Stimulated activated CD8-positive, alpha-beta memory T cell treated with anti-CD3 and anti-CD28 coated beads, Interleukin-2, amount 100 ng/mL, for 1 hour (primary cell): Measurements from ENCODE around the gene PLAAT5.

Source experiments
- DNase-seq, 2 donors: peaks; one replicate each; pipeline ENCODE4 v3.0.0-alpha.2; 2020; ENCODE audit warnings: low read depth in 2 of 2

The PLAAT5 gene

DNA sequence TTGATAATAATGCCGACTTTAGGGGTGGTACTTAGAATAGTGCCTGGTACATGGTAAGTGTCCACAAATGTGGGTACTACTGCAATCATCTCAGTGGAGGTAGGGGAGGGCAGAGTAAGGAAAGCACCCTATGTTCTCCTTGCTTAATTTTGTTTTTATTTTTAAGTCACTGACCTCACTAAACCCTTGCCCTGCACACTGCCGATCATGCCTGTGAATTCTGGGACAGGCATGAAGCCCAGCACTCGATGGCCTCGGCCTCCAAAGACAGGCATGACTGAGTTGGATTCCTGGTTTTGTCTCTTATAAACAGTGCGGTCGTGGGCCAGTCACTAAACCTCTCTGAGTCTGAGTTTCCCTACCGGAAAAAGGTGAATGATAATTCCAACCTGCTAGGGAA is 21.8 kb upstream of the PLAAT5 start:
- no peak for DNase-seq

DNA sequence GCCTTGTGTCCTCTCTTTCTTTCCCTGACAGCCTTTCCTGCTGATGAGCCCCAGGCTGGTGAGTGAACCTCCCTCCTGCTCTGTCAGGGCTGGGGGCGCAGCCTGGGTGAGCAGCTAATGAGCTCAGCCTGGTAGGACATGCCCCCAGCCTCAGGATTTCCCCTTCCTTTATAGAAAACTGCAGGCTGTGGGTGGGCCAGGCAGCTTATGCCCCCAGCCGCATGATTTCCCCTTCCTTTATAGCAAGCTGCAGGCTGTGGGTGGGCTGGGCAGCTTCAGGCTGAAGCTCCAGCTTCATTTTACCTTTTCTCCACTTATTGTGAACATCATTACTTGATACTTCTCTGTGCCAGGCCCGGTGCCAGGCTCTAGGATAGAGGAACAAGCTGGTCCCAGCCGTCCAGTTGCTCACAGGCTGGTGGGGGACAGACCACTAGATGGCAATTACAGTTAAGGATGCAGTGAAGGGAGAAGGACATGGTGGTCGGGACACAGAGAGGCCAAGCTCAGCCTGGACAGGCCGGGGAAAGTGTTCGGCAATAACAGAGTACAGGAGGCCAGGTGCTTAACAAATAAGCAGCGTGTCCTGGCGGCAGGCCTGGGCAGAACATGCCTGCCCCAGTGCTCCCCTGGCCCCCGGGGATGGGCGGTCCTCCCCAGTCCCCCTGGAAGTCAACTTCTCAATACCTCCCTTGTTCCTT is 20.2 kb upstream of the PLAAT5 start:
- no peak for DNase-seq

DNA sequence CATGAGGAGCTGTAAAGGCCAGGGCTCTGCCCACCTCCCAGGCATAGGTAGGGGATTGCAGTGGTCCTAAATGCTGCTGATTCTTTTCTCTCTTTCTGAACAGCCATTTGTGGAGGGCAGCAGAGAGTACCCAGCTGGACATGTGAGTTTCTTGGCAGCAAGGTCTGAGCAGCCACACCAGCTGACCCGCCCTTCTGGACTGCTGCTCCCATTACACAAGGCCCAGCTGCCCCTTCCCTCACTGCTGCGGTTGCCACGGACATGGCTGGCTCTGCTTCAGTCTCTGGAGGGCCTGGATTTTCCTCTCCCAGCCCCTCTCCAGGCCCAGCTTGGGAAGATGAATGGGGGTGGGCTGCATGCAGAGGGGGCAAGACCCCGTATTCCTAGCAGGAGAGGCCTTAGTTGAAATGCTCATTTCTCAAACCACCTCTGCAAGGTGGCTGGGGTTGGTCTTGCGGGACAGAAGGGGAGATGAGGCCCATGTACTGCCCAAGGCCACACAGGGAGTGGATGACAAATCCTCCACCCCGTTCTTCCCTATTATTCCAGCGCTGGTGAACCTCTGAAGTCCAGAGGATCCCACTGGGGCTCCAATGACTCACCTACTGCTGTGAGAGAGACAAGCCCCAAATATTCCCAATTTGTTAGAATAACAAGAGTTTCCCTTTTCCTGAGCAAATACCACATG is 19.5 kb upstream of the PLAAT5 start:
- no peak for DNase-seq

DNA sequence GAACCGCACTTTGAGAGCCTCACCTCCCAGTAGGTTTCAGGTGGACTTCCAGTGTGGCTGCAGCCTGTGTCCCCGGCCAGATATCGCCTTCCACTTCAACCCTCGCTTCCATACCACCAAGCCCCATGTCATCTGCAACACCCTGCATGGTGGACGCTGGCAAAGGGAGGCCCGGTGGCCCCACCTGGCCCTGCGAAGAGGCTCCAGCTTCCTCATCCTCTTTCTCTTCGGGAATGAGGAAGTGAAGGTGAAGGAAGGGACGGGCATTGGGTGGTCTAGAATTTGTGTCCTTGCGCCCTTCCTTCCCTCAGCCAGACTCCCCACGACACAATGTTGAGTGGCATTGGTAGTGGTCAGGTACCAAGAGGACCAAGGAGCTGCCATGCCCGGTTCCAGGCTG is 17.8 kb upstream of the PLAAT5 start:
- no peak for DNase-seq

DNA sequence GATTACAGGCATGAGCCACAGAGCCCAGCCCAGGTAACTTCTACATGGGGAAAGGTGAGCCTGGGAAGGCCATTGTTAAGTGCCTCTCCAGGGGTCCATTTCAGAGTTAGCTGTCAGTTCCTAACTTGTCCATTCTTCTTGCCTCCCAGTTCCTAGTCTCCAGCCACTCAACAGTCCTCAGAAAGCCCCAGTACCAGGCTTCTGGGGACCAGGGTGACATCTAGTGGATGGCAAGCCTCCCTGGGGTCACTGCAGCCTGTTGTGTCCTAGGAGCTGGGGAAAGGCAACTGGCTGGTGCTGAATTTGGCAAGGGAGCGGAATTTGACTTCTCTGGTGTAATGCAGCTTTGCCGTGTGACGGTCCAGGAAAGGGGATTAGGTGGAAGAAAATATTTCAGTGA is 17.0 kb upstream of the PLAAT5 start:
- DNase-seq, result no peak

DNA sequence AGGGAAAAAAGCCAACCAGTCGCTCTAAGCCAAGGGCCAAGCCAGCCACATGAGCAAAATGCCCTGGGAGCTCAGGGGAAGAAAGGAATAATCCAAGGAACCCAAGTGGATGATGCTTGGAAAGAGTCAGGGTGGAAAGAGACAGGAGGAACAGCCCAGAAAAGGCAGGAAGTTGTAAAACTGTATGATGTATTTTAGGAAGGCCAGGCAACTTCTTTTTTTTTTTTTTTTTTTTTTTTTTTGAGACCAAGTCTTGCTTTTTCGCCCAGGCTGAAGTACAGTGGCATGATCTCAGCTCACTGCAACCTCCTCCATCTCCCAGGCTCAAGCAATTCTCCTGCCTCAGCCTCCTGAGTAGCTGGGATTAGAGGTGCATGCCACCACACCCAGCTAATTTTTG is 16.5 kb upstream of the PLAAT5 start:
- no peak for DNase-seq

DNA sequence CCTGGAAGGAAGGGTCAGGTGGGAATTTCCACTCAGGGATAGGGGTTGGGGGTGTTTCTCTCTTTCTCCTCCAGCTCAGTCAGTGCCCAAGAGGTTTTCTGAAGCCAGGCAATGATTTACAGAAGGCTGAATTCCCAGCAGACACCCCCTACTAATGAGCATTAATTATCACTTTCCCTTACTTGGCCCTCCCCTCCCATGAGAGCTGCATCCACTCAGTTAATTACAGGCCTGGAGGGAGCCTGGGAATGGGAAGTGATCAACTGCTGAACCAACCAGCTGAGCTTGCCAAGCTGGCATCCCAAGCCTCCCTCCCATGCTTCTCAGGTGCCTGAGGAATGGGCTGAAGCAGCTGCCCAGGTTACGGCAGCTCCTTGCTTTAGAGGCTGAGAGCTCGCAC is 15.9 kb upstream of the PLAAT5 start:
- no peak for DNase-seq

DNA sequence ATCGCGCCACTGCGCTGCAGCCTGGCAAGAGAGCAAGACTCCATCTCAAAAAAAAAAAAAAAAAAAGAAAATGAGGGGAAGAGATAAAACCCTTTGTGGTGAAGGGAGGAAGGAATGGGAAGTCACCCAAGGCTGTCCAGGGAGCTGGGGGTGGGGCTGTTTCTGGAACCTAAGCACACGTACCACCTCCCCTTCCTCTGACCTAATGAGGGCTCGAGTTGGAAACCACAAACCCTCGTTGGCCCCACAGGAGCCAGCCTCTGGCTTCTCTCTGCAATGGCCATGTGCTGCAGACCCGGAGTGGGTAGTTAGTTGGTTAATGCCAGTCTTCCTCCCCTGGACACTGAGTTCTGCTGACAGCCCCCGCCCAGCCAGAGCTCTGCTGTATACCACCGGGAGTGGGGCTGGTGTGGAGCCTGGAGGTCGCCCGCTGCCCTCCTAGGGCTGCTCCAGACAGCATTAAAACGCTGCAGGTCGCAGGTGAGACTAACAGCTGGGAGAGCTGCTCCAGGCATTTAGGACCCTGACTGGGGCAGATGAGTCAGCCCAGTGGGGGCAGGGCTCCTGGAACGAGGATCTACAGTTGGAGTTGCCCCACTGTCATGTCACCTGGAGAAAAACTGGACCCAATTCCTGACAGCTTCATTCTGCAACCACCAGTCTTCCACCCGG is 15.0 kb upstream of the PLAAT5 start, which contains the start of gene LGALS12:
Gene LGALS12, plus strand, starts transcription at position 228 of the 672 bp plus-strand sequence. Its CDS starts 375 bp downstream, at position 603.
- no peak for DNase-seq

DNA sequence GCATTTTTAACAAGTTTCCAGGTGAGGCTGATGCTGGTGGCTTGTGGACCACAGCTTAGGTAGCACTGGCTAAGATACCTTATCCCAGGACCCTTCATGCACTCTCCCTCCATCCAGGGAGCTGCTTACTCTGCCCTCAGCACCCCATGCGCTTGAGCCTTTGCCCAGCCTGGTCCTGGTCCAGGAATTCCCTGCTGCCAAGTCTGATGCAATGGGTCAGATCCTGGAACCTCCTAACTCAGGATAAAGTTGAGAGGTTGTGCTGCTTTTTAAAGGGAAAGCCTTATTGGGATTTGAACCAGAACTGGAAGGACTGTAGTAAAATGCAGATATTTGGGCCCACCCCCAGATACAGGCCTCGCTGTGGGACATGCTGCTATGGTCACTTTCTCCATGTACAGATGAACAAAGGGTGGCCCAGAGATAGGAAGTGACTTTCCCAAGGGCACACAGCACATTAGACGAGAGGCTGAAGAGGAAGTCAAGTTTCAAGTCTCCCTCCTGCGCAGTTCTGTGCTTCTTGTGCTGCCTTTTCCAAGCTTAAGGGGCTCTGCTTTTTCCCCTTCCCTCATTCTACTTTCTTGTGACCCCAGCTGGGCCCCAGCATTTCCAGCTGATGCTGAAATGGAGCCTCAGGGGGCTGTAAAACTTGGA is 14.1 kb upstream of the PLAAT5 start:
- DNase-seq, result no peak

DNA sequence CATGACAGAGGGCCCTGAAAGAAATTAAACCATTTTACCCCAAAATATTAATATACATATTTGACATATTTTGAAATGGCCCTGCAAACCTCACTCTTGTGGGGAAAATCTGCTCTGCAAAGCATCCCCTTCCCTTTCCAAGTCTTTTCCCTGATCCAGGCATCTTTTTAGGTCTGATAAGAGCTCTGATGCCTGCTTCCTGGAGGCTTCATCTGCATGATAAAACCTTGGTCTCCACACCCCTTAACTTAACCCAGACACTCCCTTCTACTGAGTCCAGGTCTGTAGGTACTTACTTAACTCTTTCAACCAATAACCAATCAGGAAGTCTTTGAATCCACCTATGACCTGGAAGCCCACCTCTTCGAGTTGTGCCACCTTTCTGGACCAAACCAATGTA is 13.1 kb upstream of the PLAAT5 start:
- no peak for DNase-seq

DNA sequence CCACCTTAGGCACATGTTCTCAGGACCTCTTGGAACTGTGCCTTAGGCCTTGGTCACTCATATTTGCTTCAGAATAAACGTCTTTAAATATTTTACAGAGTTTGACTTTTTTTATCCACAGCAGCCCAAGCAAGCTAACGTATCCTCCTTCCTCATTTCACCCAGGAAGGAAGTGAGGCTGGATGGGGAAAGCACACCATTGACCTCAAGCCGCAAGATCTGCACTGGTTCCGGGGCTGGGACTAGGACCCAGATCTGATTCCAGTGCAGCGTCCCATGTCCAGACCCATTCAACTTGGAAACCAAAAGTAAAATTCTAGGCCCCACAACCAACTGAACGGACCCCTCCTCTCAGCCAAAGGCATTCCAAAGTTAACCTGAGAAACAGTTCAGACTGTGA is 12.5 kb upstream of the PLAAT5 start:
- no peak for DNase-seq

DNA sequence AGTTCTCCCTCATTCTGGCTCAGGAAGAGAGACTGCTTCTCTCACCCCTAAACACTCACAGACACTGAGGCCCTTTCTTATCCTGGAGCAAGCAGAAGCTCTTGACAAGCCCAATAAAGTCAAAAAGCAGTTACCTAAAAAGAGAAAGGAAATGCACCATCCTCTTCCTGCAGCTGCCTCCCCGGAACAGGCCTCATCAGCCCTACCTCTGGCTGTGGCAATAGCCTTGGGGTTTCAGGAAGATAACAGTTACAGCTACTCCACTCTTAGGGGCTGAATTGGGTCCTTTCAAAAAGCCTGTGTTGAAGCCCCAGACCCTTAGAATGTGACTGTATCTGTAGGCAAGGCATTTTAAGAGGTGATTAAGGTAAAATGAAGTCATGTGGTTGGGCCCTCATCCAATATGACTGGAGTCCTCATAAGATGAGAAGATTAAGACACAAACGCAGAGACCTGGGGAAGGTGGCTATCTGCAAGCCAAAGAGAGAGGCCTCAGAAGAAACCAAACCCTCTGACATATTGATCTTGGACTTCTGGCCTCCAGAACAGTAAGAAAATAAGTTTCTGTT is 11.4 kb upstream of the PLAAT5 start:
- no peak for DNase-seq

DNA sequence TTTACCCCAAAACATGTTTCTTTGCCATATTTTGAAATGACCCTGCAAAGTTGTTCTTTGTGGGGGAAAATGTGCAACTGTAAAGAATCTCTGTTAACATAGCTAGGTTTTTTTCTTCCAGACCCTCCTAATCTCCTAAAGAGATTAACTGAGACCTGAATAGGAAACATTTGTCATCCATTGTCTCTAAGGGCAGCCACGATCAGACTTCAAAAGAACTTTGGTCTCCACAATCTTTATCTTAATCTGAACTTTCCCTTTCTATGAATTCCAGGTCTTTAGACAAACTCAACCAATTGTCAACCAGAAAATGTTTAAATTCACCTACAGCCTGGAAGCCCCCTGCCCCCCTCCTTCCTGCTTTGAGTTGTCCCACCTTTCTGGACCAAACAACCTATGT is 10.3 kb upstream of the PLAAT5 start:
- DNase-seq, result no peak

DNA sequence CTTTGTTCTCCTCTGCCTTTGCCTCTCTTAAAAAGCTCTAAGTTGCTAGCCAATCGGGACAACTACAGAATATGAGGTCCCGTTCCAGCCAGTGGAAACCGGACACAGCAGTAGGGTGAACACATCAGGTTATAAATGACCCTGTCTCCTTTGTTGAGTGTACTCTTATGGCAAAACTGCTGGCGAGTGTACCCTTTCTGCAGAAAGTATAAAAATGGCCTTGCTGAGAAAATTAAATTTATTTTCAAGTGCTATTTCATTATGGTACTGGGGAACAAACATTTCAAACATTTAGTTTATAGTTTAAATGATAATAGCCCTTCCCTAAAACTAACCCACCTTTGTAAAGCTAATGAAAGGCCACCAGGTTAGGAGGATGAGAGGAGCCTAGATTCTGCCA is 8.9 kb upstream of the PLAAT5 start:
- DNase-seq, result no peak

DNA sequence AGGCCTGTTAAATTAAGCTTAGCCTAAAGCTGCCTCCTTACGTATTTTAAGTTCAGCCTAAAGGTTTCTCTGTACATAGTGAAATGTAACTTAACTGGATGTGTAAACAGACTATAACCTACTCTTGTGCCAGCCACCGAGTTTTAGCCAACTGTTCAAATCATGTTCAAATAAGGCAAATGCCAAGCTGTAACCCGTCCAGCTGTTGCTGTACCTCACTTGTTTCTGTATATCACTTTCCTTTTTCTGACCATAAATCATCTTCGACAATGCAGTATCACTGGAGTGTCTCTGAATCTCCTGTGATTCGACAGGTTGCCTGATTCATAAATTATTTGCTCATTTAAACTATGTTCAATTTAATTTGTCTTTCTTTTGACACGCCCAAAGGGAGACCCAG is 4.0 kb upstream of the PLAAT5 start:
- no peak for DNase-seq

DNA sequence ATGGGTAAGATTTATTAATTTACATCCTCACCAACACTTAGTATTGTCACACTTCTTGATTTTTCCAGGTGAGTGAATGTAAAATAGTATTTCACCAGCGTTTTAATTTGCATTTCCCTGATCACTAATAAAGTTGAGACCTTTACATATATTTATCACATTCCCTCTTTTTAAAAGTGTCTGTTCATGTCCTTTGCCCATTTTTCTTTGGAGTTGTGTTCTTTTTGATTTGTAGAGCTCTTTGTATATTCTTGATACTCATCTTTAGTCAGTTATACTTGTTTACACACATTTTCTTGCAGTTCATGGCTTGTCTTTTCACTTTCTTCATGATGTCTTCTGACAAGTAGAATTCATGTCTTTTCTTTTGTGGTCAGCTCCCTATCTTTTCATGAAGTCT is 2.2 kb upstream of the PLAAT5 start:
- no peak for DNase-seq

DNA sequence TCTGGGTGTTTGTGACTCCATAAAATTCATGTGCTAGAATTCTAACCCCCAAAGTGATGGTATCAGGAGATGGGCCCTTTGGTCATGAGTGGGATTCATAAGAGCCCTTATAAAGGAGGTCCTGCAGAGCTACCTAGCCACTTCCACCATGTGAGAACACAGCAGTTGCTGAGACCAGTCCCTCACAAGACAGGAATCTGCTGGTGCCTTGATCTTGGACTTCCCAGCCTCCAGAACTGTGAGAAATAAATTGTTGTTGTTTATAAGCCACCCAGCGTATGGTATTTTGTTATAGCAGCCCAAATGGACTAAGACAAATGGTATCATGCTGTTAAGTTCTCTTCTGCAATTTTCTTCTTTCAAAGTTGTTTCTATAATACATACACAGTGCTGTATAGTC is 1.5 kb upstream of the PLAAT5 start:
- no peak for DNase-seq

DNA sequence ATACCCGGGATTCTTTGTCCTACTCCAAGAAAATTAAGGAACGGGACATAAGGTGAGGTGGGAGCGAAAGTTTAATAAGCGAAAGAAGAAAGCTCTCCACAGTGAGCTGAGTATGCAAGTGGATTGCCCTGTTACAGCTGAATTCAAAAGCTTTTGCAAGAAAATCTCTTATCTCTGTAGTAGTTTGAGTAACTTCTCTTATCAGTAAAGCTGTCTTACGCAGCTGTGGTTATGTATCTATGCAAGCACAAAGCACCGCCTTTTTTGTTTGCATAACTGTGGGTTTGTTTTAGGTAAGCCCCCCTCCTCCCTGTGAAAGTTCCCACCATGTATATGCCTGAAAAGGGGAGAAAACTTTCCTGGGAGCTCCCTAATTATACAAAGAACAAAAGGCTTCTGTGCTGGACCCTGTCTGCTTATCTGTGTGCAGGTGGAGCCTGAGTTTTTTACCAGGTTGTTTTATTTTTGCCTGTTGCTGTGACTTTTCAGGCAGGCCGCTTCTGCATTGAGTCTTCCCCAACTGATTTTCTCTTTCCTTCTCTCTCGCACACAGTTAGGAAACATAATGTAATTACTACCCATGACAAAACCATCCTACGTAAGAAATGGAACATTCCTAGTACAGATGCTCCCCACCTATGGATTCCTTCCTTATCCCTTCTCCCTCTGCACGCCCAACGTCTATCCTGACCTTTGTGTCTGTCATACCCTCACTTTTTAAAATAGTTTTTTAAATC is 837 bp upstream of the PLAAT5 start:
- DNase-seq, result no peak

DNA sequence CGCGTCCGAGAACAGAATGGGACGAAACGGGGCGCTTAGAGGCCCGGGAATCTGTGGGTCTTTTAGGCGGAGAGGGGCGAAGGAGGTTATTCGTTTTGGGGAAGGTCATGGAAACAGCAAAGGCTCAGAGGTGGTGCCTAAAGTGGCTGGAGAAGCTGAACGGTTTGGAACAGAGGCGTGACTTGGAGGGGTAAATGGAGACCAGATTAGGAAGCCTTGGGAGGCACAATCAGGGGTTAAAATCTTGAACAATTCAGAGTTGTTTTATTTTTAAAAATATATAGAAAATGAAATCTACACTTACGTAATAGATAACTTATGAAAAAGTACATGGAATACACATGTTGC is 247 bp upstream of the PLAAT5 start:
- no peak for DNase-seq

DNA sequence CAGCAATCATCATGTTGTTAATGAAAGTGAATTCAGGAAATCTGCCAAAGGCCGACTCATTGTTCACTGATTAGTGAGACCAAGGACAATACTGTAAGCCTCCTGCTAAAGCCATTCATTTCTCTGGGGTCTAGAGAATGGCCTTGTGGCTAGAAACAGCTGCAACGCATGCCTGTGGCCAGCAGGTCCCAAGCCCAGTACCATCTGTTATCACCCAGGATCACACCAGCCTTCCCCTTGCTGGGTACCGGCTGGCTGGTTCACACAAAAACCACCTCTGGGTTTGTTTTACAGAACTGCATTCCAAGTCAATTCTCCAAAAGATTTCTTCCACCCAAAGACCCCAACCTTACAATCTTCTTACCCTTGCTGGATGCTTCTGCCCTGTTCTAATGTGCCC is 1.1 kb downstream of the PLAAT5 start:
- no peak for DNase-seq

DNA sequence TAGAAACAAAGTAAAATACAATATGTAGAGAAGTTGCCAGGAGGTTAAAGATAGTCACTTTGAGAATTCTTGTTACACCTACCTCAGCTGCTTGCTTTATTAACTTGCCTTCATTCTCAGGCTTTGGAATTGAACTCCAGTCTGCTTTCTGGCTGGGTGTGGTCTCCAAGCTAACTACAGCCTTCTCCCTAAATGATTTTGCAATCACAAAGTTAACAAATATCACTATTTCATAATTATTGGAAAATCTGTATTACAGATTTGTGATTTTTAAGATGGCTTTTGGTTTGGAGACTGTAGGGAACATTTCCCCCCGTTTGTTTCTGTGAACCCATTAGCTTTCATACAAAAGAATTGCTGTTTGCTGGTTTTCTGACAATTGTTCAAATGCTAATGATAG is 2.2 kb downstream of the PLAAT5 start:
- DNase-seq, result no peak

DNA sequence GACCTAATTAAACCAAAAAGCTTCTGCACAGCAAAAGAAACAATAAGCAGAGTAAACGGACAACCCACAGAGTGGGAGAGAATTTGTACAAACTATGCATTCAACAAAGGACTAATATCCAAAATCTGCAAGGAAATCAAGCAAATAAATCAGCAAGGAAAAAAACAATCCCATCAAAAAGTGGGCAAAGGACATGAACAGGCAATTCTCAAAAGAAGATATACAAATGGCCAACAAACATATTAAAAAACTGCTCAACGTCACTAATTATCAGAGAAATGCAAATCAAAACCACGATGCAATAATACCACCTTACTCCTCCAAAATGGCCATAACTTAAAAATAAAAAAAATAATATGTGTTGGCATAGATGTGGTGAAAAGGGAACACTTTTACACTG is 5.2 kb downstream of the PLAAT5 start:
- DNase-seq, result no peak
